HG03108 (cell line): ENCODE data around the gene GID4.
A peak's percentile ranks its signal among the peaks of the same experiment; 100 is the strongest.

Source experiments
- ATAC-seq: cut with Tn5 transposase; IDR thresholded peaks from one replicate; pipeline ENCODE4 v1.9.1; 2021; ENCODE audit warnings: moderate library complexity; ENCODE audit not compliant: unreplicated experiment

The GID4 gene

GRCh38 chr17:18041776-18042175, 2.6 kb downstream of the GID4 start:
- ATAC-seq, result no peak

- no peak for ATAC-seq
Measured at GRCh38 chr17:18042983-18043382, 3.8 kb downstream of the GID4 start.

- ATAC-seq, result no peak
Measured at GRCh38 chr17:18043491-18043890, 4.3 kb downstream of the GID4 start.

GRCh38 chr17:18044609-18045008, 5.4 kb downstream of the GID4 start:
- ATAC-seq, result no peak

- ATAC-seq, result no peak
Measured at GRCh38 chr17:18045691-18046350, 6.6 kb downstream of the GID4 start.

- no peak for ATAC-seq
Measured at GRCh38 chr17:18055597-18055996, 16.4 kb downstream of the GID4 start.

GRCh38 chr17:18056214-18056613, 17.0 kb downstream of the GID4 start:
- no peak for ATAC-seq

GRCh38 chr17:18059283-18059682, 20.1 kb downstream of the GID4 start:
- ATAC-seq, result no peak

- ATAC-seq, result no peak
Measured at GRCh38 chr17:18064053-18064452, 24.8 kb downstream of the GID4 start.

- no peak for ATAC-seq
Measured at GRCh38 chr17:18065546-18065945, 26.3 kb downstream of the GID4 start.

- ATAC-seq, result no peak
Measured at GRCh38 chr17:18066866-18067265, 27.7 kb downstream of the GID4 start.

- ATAC-seq, result no peak
Measured at GRCh38 chr17:18069101-18069500, 29.9 kb downstream of the GID4 start.

GRCh38 chr17:18070861-18071340, 31.7 kb downstream of the GID4 start:
- ATAC-seq, result no peak

- no peak for ATAC-seq
Measured at GRCh38 chr17:18071751-18072150, 32.5 kb downstream of the GID4 start.

GRCh38 chr17:18074566-18075272, 35.5 kb downstream of the GID4 start:
- no peak for ATAC-seq

- no peak for ATAC-seq
Measured at GRCh38 chr17:18076936-18077335, 37.7 kb downstream of the GID4 start.

- no peak for ATAC-seq
Measured at GRCh38 chr17:18079543-18079942, 40.3 kb downstream of the GID4 start.

GRCh38 chr17:18084256-18084655, 45.0 kb downstream of the GID4 start:
- no peak for ATAC-seq

GRCh38 chr17:18087610-18088491, 48.6 kb downstream of the GID4 start, which contains the start of gene DRG2:
DRG2 (plus strand) TSS chr17:18087948; CDS start chr17:18088024, 76 bp downstream.
- ATAC-seq, result peak; percentile 88

- no peak for ATAC-seq
Measured at GRCh38 chr17:18089613-18090012, 50.4 kb downstream of the GID4 start.

GRCh38 chr17:18093616-18094408, 54.6 kb downstream of the GID4 start:
- ATAC-seq, result no peak
